Prostate gland (tissue), 2 donors: Measurements from ENCODE around the gene NEU2.

ENCODE experiments used
- POLR2AphosphoS5 ChIP-seq: sonication (generic); formaldehyde crosslinking; IDR thresholded peaks from one replicate; pipeline ENCODE4 v1.6.1; 2017; ENCODE audit warnings: antibody characterized with exemption
- TF ChIP-seq, protein P1 (sequence below), 4 experiments: fragments of 200-600 bp in 2 of 4; fragments of 450-650 bp in 2 of 4; sonication (generic) in 2 of 4; IDR thresholded peaks; 1 replicate in 3 of 4; 2 replicates in 1 of 4; pipeline ENCODE4 v1.5.1; 2016 to 2019; ENCODE audit warnings: antibody characterized with exemption in 4 of 4, mild to moderate bottlenecking in 2 of 4, moderate library complexity in 2 of 4

DNA sequence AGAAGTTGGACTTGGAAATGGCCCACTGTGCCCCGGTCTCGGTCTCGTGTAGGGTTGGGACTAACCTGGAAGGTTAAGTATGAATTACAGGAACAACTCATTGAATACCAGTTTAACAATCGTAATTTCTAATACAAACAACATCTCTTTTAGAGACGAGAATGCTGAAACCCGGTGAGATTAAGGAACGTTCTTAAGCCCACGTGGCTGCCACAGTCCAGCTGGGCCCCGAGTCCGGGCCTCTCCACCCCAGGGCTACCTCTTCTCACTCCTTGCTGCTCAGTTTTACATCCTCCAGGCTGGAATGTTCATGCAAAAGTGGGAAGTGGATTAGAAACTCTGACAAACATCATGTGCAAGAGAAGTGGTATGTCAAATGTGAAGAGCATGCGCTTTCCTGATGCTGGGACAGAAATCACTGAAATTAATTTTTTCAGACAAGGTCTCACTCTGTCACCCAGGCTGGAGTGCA, 48.8 kb upstream of the NEU2 start:
- TF ChIP-seq, protein P1, sequence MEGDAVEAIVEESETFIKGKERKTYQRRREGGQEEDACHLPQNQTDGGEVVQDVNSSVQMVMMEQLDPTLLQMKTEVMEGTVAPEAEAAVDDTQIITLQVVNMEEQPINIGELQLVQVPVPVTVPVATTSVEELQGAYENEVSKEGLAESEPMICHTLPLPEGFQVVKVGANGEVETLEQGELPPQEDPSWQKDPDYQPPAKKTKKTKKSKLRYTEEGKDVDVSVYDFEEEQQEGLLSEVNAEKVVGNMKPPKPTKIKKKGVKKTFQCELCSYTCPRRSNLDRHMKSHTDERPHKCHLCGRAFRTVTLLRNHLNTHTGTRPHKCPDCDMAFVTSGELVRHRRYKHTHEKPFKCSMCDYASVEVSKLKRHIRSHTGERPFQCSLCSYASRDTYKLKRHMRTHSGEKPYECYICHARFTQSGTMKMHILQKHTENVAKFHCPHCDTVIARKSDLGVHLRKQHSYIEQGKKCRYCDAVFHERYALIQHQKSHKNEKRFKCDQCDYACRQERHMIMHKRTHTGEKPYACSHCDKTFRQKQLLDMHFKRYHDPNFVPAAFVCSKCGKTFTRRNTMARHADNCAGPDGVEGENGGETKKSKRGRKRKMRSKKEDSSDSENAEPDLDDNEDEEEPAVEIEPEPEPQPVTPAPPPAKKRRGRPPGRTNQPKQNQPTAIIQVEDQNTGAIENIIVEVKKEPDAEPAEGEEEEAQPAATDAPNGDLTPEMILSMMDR (IDR thresholded peaks at IDR 0.05): no peak
- no peak for TF ChIP-seq POLR2AphosphoS5
